Measurements from ENCODE around the gene NEMF.
"Not testable (repeated sequence)": the region's sequence is repeated elsewhere in the genome, so short reads cannot be mapped to it uniquely, and the experiment has no call there.

Gene NEMF

GRCh38 chr14:49755378-49755777, 97.2 kb downstream of the NEMF start:
- Mint-ChIP-seq H3K9me3 (peaks cover 3% of the 10 kb centered on the region), H3K4me1 (no peaks in the 10 kb centered on the region), H3K4me3 (no peak overlapping the region), H3K27me3 (ENCODE audit: low read depth) (no peaks in the 10 kb centered on the region), H3K36me3 (ENCODE audit: low read depth) (no peaks in the 10 kb centered on the region), H3K27ac (no peak overlapping the region)
- TF ChIP-seq CTCF (IDR thresholded peaks at IDR 0.05; ENCODE audit: unreplicated experiment in 3 of 3) = no peak

GRCh38 chr14:49754570-49755097, 98.0 kb downstream of the NEMF start:
- TF ChIP-seq CTCF (IDR thresholded peaks at IDR 0.05; ENCODE audit: unreplicated experiment in 3 of 3) = no peak
- no peaks in the 10 kb centered on the region for H3K4me1 Mint-ChIP-seq
- H3K4me3 Mint-ChIP-seq = no peak overlapping the region
- H3K9me3 Mint-ChIP-seq = peaks cover 3% of the 10 kb centered on the region
- H3K27ac Mint-ChIP-seq = no peak overlapping the region
- no peaks in the 10 kb centered on the region for H3K27me3 Mint-ChIP-seq (ENCODE audit: low read depth)
- H3K36me3 Mint-ChIP-seq (ENCODE audit: low read depth) = no peaks in the 10 kb centered on the region

- H3K36me3 Mint-ChIP-seq (ENCODE audit: low read depth) = peaks cover 15% of the 10 kb centered on the region
- H3K27ac Mint-ChIP-seq; H3K27me3 Mint-ChIP-seq (ENCODE audit: low read depth); H3K4me1 Mint-ChIP-seq; H3K9me3 Mint-ChIP-seq; H3K4me3 Mint-ChIP-seq: not testable (repeated sequence)
Measured at GRCh38 chr14:49746476-49746875, 106.1 kb downstream of the NEMF start.

GRCh38 chr14:49745191-49745590, 107.4 kb downstream of the NEMF start:
- Mint-ChIP-seq H3K27ac (no peak overlapping the region), H3K27me3 (ENCODE audit: low read depth) (no peaks in the 10 kb centered on the region), H3K4me3 (no peak overlapping the region), H3K36me3 (ENCODE audit: low read depth) (peaks cover 15% of the 10 kb centered on the region), H3K4me1 (no peaks in the 10 kb centered on the region), H3K9me3 (no peaks in the 10 kb centered on the region)
- no peak for TF ChIP-seq CTCF (IDR thresholded peaks at IDR 0.05; ENCODE audit: unreplicated experiment in 3 of 3)

GRCh38 chr14:49735669-49736068, 116.9 kb downstream of the NEMF start:
- not testable (repeated sequence) for H3K4me3 Mint-ChIP-seq; H3K4me1 Mint-ChIP-seq; H3K27ac Mint-ChIP-seq; H3K36me3 Mint-ChIP-seq (ENCODE audit: low read depth); H3K27me3 Mint-ChIP-seq (ENCODE audit: low read depth); H3K9me3 Mint-ChIP-seq

- Mint-ChIP-seq H3K9me3 (no peaks in the 10 kb centered on the region), H3K27ac (no peak overlapping the region), H3K36me3 (ENCODE audit: low read depth) (peaks cover 4% of the 10 kb centered on the region), H3K27me3 (ENCODE audit: low read depth) (no peaks in the 10 kb centered on the region), H3K4me3 (no peak overlapping the region), H3K4me1 (no peaks in the 10 kb centered on the region)
- no peak for TF ChIP-seq CTCF (IDR thresholded peaks at IDR 0.05; ENCODE audit: unreplicated experiment in 3 of 3)
Measured at GRCh38 chr14:49733836-49734235, 118.8 kb downstream of the NEMF start.

- Mint-ChIP-seq H3K27me3 (ENCODE audit: low read depth) (no peaks in the 10 kb centered on the region), H3K4me3 (no peak overlapping the region), H3K4me1 (no peaks in the 10 kb centered on the region), H3K36me3 (ENCODE audit: low read depth) (peaks cover 4% of the 10 kb centered on the region), H3K9me3 (no peaks in the 10 kb centered on the region), H3K27ac (no peak overlapping the region)
- no peak for TF ChIP-seq CTCF (IDR thresholded peaks at IDR 0.05; ENCODE audit: unreplicated experiment in 3 of 3)
Measured at GRCh38 chr14:49732896-49733295, 119.7 kb downstream of the NEMF start.
